Keratinocyte (primary cell): ENCODE data around the gene LIG4. TPM values are rescaled to one million over a fixed set of nuclear protein-coding genes. Genes with fewer than 3 reads are reported as not detected.
A peak's percentile ranks its signal among the peaks of the same experiment; 100 is the strongest.

Source experiments
- DNase-seq: peaks from one replicate; pipeline ENCODE4 v3.0.0-alpha.2; 2011; ENCODE audit warnings: low read depth, missing footprints, low spot score
- FAIRE-seq: peaks from 2 replicates; lab custom pipeline; 2011; peaks lifted over from hg19 to GRCh38; lab: Jason Lieb, UNC
- H2AFZ ChIP-seq: 2 replicates; pipeline ENCODE4 v1.6.0; 2012; ENCODE audit warnings: low read length, control low read depth, inconsistent platforms; ENCODE audit not compliant: control insufficient read depth
- H3K27ac ChIP-seq: 2 replicates; pipeline ENCODE4 v1.5.1; 2011; ENCODE audit warnings: low read length; ENCODE audit not compliant: control insufficient read depth, insufficient read depth
- H3K27me3 ChIP-seq: 3 replicates; pipeline ENCODE4 v1.6.0; 2011; ENCODE audit warnings: low read length; ENCODE audit not compliant: control insufficient read depth, insufficient read depth; ENCODE audit errors: extremely low read depth
- H3K36me3 ChIP-seq, 2 experiments: 2 replicates in 1 of 2; 3 replicates in 1 of 2; pipeline ENCODE4 v1.5.1; 2011; ENCODE audit warnings: low read length in 2 of 2, mild to moderate bottlenecking in 1 of 2; ENCODE audit not compliant: control insufficient read depth in 2 of 2, insufficient read depth in 2 of 2; ENCODE audit errors: extremely low read depth in 1 of 2
- H3K4me1 ChIP-seq: 3 replicates; pipeline ENCODE4 v1.5.1; 2011; ENCODE audit warnings: low read length; ENCODE audit not compliant: control insufficient read depth, insufficient read depth; ENCODE audit errors: extremely low read depth
- H3K4me2 ChIP-seq: 3 replicates; pipeline ENCODE4 v1.6.0; 2011; ENCODE audit warnings: low read depth, low read length; ENCODE audit not compliant: control insufficient read depth, insufficient read depth; ENCODE audit errors: extremely low read depth
- H3K4me3 ChIP-seq, 3 experiments: fragments of 200-600 bp in 1 of 3; sonication (generic) in 1 of 3; 2 replicates in 2 of 3; 3 replicates in 1 of 3; pipeline ENCODE4 v1.5.1; 2011 to 2016; ENCODE audit warnings: low read length in 3 of 3, mild to moderate bottlenecking in 3 of 3, control low read depth in 2 of 3, inconsistent platforms in 1 of 3, low read depth in 1 of 3, mixed read lengths in 1 of 3, mixed run types in 1 of 3, moderate library complexity in 1 of 3; ENCODE audit not compliant: control insufficient read depth in 2 of 3, insufficient read depth in 2 of 3; ENCODE audit errors: extremely low read depth in 1 of 3
- H3K79me2 ChIP-seq: 2 replicates; pipeline ENCODE4 v1.6.0; 2012; ENCODE audit warnings: low read length; ENCODE audit not compliant: control insufficient read depth, insufficient read depth
- H3K9ac ChIP-seq: 3 replicates; pipeline ENCODE4 v1.6.0; 2011; ENCODE audit warnings: low read length; ENCODE audit not compliant: control insufficient read depth, insufficient read depth; ENCODE audit errors: extremely low read depth
- H3K9me1 ChIP-seq: 3 replicates; pipeline ENCODE4 v1.6.0; 2011; ENCODE audit warnings: low read length; ENCODE audit not compliant: control insufficient read depth, insufficient read depth; ENCODE audit errors: extremely low read depth
- H3K9me3 ChIP-seq: 2 replicates; pipeline ENCODE4 v1.5.1; 2012; ENCODE audit warnings: low read depth, low read length; ENCODE audit not compliant: control insufficient read depth
- H4K20me1 ChIP-seq: 3 replicates; pipeline ENCODE4 v1.6.0; 2011; ENCODE audit warnings: low read length; ENCODE audit not compliant: control insufficient read depth, insufficient read depth; ENCODE audit errors: extremely low read depth
- CTCF ChIP-seq, 3 experiments: IDR thresholded peaks in 1 of 3; conservative IDR thresholded peaks in 1 of 3; optimal IDR thresholded peaks in 1 of 3; 2 replicates in 2 of 3; 3 replicates in 1 of 3; pipeline versions ENCODE3 to v1.5.1; 2011; ENCODE audit warnings: low read length in 3 of 3, mild to moderate bottlenecking in 3 of 3, moderate library complexity in 2 of 3, control low read depth in 1 of 3, inconsistent platforms in 1 of 3; ENCODE audit not compliant: insufficient read depth in 2 of 3; ENCODE audit errors: extremely low read depth in 1 of 3
- EZH2 ChIP-seq: IDR thresholded peaks from one replicate; pipeline ENCODE4 v1.6.1; 2012; ENCODE audit warnings: inconsistent platforms, mild to moderate bottlenecking, low read length, moderate library complexity
- dilution Hi-C: fragments of 300-500 bp; cut with MboI; formaldehyde crosslinking; loops from one replicate; pipeline ENCODE4 v1.7.0; 2020; ENCODE audit warnings: low sequenced_read_pairs; ENCODE audit not compliant: extremely low pct_ligation_motif_present
- polyA plus RNA-seq, 5 experiments: library from polyadenylated mRNA; depleted of rRNA in 3 of 5; stranded (reverse) in 3 of 5; stranded (forward) in 1 of 5; unstranded in 1 of 5; fragments of >200 nt; gene quantifications; 1 replicate in 1 of 5; 2 replicates in 3 of 5; 3 replicates in 1 of 5; pipeline versions ENCODE4 v1.2.1 to v1.2.3, GENCODE V29; 2011 to 2012; ENCODE audit warnings: missing spikeins in 2 of 5, low read depth in 1 of 5, low replicate concordance in 1 of 5

Gene LIG4
- polyA plus RNA-seq, 1 donor (not counting 4 experiments of a cell fraction or from before 2014, with no cell fraction given): 16.8 TPM

DNA sequence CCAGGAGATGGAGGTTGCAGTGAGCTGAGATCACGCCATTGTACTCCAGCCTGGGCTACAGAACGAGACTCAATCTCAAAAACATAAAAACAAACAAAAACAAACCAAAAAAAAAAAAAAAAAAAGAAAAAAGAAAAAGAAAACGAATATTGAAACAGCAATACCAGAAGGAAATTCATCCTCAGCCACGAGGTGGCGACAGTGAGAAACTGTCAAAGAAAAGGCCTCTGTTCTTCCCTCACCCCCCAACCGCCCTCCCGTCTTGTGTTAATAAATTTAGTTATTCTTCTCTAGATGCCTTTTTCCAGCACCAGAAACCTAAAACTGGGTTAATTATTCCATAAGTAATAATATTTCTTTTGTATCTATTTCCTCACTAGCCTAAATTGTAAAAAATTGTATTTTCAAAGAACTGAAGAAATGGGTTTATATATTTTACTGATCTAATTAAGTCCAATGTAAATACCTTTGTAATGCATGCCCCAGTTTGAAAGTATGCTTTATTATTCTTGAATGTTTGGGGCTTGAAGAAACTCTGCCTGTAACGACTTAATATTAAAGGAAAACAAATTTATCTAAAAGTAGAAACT is 38.6 kb downstream of the LIG4 start:
- TF ChIP-seq CTCF (optimal IDR thresholded peaks at IDR 0.05 in 1 of 3, IDR thresholded peaks at IDR 0.05 in 1 of 3, conservative IDR thresholded peaks at IDR 0.05 in 1 of 3; ENCODE audit: extremely low read depth in 1 of 3, insufficient read depth in 2 of 3, low read length in 3 of 3) (peak; percentile 43 to 57 (median 44)), EZH2 (no peak)
- Histone ChIP-seq H3K4me2 (no peak overlapping the region), H3K27me3 (no peaks in the 10 kb centered on the region), H4K20me1 (no peaks in the 10 kb centered on the region), H3K27ac (no peak overlapping the region), H3K4me3 (no peak overlapping the region), H3K9me1 (no peaks in the 10 kb centered on the region), H3K79me2 (no peaks in the 10 kb centered on the region), H2AFZ (no peak overlapping the region), H3K9ac (no peak overlapping the region), H3K36me3 (no peaks in the 10 kb centered on the region), H3K9me3 (no peaks in the 10 kb centered on the region), H3K4me1 (no peaks in the 10 kb centered on the region)
- dilution Hi-C loops: no loop called here
- FAIRE-seq: no peak
- DNase-seq: no peak

DNA sequence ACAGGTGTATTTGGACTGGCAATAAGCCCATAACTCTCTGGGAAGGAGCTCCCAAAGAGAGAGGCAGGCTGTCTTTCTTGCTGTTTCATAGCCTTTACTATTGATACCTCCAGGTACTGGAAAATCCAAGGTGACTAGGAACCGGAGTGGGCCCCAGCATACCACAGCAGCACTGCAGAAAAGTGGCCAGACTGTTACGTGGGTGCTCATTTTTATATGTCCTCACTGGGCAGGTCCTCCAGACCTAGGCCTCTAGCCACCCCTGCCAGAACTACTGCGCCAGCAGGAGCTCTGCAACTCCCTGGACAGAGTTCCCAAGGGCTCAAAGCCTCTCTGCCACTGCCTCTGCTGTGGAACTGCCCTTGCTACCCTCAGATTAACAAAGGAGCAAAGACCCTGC is 46.4 kb downstream of the LIG4 start:
- TF ChIP-seq EZH2 (no peak), CTCF (optimal IDR thresholded peaks at IDR 0.05 in 1 of 3, IDR thresholded peaks at IDR 0.05 in 1 of 3, conservative IDR thresholded peaks at IDR 0.05 in 1 of 3; ENCODE audit: extremely low read depth in 1 of 3, insufficient read depth in 2 of 3, low read length in 3 of 3) (no peak)
- Histone ChIP-seq H3K9me3 (no peaks in the 10 kb centered on the region), H3K27ac (no peak overlapping the region), H3K4me1 (no peaks in the 10 kb centered on the region), H3K27me3 (no peaks in the 10 kb centered on the region), H3K79me2 (no peaks in the 10 kb centered on the region), H4K20me1 (no peaks in the 10 kb centered on the region), H3K9me1 (no peaks in the 10 kb centered on the region), H3K4me2 (no peak overlapping the region), H2AFZ (no peak overlapping the region), H3K9ac (no peak overlapping the region), H3K36me3 (no peaks in the 10 kb centered on the region), H3K4me3 (no peak overlapping the region)
- dilution Hi-C loops: no loop called here
- no peak for DNase-seq
- FAIRE-seq: no peak
